Hypothalamus (tissue), 51 donors: ENCODE results near the gene STK40.

Experiments used
- DNase-seq, 51 donors: peaks; one replicate each; lab custom pipeline; 2025; lab: John Stamatoyannopoulos, UW

STK40 gene

DNA sequence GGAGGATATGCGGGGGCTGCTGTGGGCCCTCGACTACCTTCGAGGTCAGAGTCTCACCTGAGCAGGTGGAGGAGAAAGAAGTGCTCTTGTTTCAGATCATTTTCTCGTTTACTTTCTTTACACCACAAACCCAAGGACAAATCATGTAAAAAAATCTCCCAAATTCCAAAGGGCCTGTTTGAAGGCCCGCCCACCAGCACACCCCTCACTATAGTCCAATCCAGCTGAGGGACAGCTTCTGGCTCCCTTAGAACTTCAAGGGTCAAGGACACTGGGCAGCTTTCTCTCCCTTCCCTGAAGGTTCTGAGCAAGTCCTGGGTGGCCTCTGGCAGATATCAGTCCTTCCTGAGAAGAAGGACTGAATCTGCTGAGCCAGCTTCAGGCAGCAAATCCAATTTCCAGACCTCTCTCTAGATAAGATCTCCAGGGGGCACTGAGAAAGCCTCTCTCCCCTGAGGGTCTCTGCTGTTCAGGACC lies 5.5 kb downstream of the STK40 start:
- no peak for DNase-seq

DNA sequence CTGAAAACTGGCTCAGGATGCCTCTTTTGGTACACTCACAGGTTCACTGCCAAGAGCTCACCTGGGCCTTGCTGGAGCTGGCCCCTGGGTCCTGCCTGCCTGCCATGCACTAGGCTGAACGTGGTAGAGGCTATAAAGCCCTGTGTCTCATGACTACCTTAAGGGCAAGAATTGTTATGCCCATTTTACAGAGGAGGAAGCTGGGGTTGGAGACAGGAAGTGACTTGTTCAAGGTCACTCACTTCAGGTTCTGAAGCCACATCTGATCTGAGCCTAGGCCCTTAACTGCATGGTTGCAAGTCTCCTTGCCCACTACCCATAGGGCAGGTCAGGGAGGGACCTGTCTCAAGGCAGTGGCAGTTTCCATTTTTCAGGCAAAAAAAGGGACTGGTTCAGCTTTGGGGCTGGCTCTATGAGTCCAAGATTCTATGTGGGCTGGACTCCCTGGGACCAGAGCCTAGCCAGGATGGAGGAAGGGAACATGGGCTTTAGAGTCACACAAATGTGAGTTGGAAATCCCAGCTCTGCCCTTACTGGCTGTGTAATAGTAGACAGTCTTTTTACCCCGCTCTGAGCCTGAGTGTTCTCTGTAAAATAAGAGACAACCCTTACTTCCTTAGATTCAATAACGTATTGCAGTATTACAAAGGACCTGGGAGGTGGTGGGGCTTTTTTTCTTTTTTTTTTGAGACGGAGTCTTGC lies 7.8 kb downstream of the STK40 start:
- DNase-seq, result no peak

DNA sequence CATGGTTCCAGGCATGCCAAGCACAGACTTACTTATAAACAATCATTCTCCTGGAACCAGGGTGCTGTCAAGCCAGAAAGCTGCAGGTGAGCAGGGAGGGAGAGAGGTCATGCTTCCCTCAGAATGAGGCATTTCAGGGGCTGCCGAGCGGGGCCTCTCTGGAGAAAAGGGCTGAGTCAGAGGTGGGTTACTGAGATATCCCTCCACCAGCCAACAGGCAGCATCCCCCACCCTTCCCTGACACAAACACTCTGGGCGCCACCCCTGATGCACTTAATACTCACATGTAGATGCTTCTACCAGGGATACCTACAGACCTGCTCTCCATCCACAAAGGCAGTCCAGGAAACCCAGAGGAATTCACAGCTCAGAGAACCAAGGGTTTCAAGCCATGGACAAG lies 13.1 kb downstream of the STK40 start:
- no peak for DNase-seq

DNA sequence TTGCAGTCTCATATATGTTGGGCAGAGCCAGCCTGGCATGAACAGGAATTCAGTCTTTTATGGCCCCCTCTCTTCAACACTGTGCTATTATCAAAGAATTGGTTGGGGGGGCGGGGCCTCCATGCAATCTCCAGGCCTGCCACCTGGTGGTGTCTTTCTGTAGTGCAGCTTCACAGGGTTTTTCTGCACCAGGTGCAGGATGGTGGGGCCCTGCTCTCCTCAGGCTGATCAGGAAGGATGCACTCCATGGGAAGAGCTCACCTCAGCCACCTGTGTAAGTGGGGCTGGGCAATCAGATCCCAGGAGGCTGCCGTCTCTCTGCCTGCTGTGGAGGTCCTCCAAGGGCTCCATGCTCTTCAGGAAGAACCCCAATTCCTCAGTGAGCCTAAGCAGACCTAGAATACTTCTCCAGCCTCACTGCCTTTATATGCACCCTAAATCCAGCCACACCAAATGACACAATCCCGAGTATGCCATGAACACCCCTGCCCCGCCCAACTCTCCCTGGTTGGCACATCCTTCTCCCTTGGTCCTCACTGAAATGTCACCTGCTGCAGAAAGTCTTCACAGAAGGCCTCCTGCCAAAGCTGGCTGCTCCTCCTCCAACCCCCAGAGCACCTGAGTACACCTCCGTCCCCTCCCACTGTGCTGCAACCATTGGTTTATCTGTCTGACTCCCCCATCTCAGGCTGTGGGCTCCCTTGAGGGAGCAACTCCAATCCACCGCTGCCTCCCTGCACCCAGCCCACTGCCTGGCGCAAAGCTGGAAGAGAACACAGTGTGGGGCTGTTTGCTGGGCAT lies 16.5 kb downstream of the STK40 start:
- peak in 42 of 51 donors; percentile 4 to 78 (median 42) for DNase-seq

GRCh38 chr1:36367798-36368197 lies 17.9 kb downstream of the STK40 start:
- DNase-seq, result no peak

DNA sequence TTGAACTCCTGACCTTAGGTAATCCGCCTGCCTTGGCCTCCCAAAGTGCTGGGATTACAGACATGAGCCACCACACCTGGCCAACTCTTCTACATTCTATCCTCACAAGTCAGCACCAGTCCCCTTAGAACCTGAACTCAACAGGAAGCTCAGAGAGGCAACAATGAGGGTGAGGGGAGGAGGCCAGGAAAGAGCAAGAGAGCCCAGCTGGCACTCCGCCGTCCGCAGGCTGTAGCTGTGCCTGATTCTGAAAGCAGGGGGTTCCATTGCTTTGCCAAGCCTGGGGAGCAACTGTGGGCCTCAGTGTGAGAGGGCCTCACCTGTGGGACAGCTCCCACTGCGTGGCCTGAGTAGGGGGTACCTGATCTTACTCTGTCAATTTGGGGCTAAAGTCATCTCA lies 18.7 kb downstream of the STK40 start:
- no peak for DNase-seq

GRCh38 chr1:36366091-36366661 lies 19.5 kb downstream of the STK40 start:
- peak in 42 of 51 donors; percentile 13 to 86 (median 58) for DNase-seq

GRCh38 chr1:36365381-36365780 lies 20.3 kb downstream of the STK40 start:
- DNase-seq, result peak in 28 of 51 donors; percentile 9 to 68 (median 39)

- no peak for DNase-seq
Measured at GRCh38 chr1:36359911-36360550, 25.7 kb downstream of the STK40 start.

GRCh38 chr1:36359383-36359782 lies 26.3 kb downstream of the STK40 start:
- no peak for DNase-seq

DNA sequence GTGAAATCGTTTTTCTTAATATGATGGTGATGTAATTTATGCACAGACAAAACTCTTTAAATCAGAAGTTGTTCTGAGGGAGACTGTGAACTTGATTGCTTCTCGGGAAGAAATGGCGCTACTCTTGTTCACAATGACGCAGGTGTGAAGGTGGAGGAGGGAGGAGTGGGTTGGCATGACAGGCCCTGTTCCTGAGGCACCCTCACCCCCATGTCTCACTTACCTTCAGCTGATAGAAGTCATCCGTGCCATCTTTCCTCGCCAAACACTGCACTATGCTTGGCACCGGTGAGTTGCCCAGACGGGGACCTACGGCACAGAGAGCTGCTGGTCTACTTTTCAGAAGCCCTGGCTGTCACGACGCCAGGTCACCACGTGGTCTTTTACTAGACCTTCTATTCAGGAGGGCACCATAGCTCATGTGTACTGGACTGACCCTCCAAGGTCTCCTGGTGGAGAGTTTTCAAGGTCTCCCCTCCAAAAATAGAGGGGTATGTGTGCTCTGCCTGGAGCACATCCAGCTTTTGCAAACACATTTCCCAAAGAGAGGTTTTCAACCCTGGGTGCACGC lies 27.1 kb downstream of the STK40 start:
- peak in 1 of 51 donors; percentile 29 for DNase-seq

DNA sequence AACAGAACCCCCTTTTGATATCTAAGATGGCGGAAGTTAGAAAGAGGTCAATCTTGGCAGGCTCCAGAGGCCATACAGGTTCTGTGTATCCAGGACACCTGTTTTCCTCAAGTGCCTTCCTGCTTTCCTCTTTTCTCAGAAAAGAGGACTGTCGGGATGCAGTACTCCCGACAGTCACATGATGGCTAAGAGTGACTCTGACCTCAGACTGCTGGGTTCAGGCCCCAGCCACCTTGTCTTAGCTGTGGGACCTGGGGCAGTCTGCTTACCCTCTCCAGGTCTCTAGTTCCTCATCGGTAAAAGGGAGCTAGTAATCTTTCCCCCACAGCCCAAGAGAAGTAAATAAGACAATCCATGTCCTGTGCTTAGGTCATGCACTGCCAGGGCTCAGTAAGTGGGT lies 29.9 kb downstream of the STK40 start:
- DNase-seq, result no peak

DNA sequence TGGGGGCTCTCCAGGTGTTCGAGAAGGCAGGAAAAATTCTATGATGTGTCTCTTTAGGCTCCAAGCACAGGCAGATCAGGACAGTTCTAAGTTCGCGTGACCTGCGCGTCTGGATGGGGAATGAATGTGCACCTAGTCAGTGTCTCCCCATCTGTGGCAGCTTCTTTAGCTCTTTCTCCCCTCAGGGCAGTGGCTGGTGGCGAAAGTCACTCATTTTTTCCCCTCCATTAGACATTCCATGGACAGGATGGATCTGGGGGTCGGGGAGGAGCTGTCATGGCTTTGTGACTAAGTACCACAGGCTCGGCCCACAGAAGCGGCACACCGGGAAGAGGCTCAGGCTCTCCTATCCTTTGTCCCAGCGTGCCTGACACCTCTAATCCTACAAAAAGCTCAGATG lies 31.2 kb downstream of the STK40 start:
- no peak for DNase-seq

- no peak for DNase-seq
Measured at GRCh38 chr1:36352910-36353878, 32.5 kb downstream of the STK40 start.

- DNase-seq, result no peak
Measured at GRCh38 chr1:36352125-36352909, 33.4 kb downstream of the STK40 start.

DNA sequence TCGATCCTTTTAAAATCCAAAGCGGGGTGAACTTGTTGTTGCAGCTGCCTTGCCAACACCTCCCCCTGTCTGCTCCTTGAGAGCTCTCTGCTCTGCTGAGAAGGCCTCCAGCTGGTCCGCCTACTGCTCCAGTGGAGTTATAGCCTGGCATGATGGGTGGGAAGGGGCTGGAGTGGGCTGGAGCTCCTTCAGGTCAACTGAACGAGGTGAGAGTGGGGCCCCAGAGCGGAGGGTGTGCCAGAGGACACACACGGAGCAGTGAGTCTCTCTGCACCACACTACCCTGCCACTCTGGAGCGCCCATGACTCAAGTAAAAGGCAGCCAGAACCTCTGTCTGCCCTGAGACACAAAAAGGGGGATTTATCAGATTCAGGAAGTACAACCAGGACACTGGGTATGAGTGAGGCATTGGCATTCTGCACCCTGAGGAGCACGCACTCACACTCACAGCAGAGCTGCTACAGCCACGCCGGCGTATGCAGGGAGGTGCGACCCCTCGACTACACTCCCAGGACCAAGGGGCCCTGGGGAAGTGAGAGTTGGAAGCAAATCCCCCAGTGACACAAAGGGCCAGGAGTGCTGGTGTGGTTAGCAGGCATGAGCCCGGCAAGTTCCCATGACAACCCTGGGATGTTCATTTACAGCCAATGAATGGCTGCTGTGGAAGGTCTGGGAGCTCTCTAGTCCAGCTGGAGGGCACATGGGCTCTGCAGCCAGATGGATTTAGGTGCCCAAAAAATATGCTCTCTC lies 34.3 kb downstream of the STK40 start:
- peak in 15 of 51 donors; percentile 10 to 47 (median 24) for DNase-seq

GRCh38 chr1:36350659-36351226 lies 35.0 kb downstream of the STK40 start:
- DNase-seq, result peak in 5 of 51 donors; percentile 18 to 59 (median 36)

DNA sequence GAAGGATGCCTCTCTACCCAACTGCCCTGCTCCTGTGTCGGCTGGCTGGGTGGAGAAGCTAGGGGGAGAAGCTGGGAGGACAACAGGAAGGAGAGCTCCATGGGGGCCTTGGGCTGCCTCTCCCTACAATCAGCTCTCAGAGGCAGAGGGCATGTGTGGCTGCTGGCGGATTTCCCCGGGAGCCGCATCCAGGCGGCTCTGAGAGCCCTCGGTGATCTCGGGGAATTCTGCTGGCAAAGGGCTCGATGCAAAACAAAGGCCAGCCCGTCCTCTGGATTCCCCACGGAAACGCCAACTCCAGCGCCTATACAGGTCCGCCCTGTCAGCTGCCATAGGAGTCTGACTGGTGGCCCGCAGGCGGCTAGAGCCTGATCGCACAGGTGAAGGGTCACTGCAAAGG lies 35.9 kb downstream of the STK40 start:
- DNase-seq, result peak in 3 of 51 donors; percentile 9 to 13 (median 12)
